Activated T-cell treated with anti-CD3 and anti-CD28 coated beads, Interleukin-2, amount 50 U/mL, for 24 hours (primary cell): ENCODE results near the gene ABL1.

Experiments used
- DNase-seq: peaks from one replicate; pipeline ENCODE4 v3.0.0-alpha.2; 2020
- H3K27ac Mint-ChIP-seq: 2 replicates; pipeline ENCODE4 v1.8.0; 2020; ENCODE audit warnings: mild to moderate bottlenecking, mixed read lengths
- H3K27me3 Mint-ChIP-seq: 2 replicates; pipeline ENCODE4 v1.8.0; 2020; ENCODE audit warnings: mixed read lengths
- H3K36me3 Mint-ChIP-seq: 2 replicates; pipeline ENCODE4 v1.8.0; 2020; ENCODE audit warnings: low read depth, mixed read lengths
- H3K4me1 Mint-ChIP-seq: 2 replicates; pipeline ENCODE4 v1.8.0; 2020; ENCODE audit warnings: low read depth, mixed read lengths
- H3K4me3 Mint-ChIP-seq: 2 replicates; pipeline ENCODE4 v1.8.0; 2020; ENCODE audit warnings: mild to moderate bottlenecking, moderate library complexity, mixed read lengths
- H3K9me3 Mint-ChIP-seq: 2 replicates; pipeline ENCODE4 v1.8.0; 2020; ENCODE audit warnings: mixed read lengths

Gene ABL1

DNA sequence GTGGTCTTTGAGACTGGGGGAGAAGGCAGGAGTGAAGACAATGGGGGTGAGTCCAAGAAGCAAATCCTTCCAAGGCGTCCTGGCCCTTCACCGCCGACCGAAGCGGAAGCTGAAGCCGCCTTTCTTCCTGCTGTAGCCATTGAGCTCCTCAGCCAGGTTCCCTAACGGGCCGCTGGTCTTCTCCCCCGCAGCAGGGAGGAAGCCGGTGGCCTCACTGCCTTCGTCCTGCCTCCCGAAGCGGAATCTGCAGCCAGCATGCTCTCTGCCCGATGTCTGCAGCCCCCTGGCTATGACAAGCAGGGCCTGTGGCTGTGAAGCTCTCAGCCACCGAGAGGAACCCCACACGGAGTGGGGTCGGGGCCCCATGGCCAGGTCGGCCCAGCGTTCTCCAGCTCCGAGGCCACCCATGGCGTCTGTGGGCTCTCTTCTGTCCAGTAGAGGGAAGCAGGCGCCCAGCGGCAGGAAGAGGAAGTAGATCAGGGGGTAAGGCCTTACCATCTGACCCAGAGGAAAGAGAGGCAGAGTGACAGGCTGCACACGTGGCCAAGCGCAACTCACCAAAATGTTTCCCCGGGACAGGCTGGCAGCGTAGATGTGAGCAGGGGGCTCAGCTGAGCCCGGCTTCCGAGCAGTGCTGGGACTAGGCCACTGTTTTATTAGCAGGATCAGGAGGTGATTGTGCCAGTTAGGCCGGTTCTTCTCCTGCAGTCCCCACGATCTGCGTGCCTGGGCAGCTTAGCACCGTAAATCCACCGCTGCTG lies 58.5 kb downstream of the ABL1 start:
- Mint-ChIP-seq H3K27ac (no peak overlapping the region), H3K36me3 (peaks cover 26% of the 10 kb centered on the region), H3K4me1 (no peaks in the 10 kb centered on the region), H3K27me3 (no peaks in the 10 kb centered on the region), H3K9me3 (no peaks in the 10 kb centered on the region), H3K4me3 (no peak overlapping the region)
- DNase-seq, result no peak

DNA sequence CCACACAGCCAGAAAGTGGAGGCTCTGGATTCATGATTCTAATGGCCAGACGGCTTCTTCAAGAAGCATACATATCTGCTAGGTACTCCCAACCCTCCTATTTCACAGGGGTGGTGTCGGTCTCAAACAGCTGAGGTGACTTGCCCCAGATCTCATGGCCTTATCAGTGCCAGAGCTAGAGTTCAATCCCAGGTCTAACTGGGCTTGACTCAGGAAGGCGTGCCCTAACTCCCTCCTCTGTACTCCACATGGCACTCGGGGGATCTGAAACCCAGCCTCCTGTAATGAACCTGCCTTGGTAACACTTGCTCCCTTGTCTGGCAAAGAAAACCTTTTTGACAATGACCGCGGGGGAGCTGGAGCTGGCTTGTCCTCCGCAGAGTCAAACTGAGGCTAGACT lies 59.5 kb downstream of the ABL1 start:
- DNase-seq, result no peak
- no peak overlapping the region for H3K4me3 Mint-ChIP-seq
- H3K9me3 Mint-ChIP-seq, result no peaks in the 10 kb centered on the region
- H3K27ac Mint-ChIP-seq, result no peak overlapping the region
- H3K27me3 Mint-ChIP-seq, result no peaks in the 10 kb centered on the region
- H3K4me1 Mint-ChIP-seq, result no peaks in the 10 kb centered on the region
- H3K36me3 Mint-ChIP-seq, result peaks cover 20% of the 10 kb centered on the region

DNA sequence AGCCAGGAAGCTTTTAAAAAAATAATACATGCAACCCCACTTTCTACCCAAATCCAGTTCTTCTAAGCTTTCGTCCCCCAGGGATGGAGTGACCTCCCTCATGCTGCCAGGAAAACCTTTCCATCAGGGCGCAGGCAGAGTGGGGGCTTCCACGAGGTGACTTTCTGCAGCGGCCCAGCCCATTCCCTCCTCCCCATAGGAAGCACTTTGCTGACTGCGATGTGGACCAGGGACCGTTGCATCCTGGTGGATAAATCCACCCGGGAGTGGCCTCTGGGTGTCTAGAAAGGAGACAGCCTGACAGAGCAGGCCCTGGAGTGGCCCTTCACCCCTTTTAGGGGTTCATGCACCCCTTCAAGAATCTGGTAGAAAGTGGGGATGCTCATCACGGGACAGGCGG lies 60.0 kb downstream of the ABL1 start:
- DNase-seq, result no peak
- Mint-ChIP-seq H3K9me3 (no peaks in the 10 kb centered on the region), H3K4me3 (no peak overlapping the region), H3K27me3 (no peaks in the 10 kb centered on the region), H3K36me3 (peaks cover 16% of the 10 kb centered on the region), H3K27ac (no peak overlapping the region), H3K4me1 (no peaks in the 10 kb centered on the region)

DNA sequence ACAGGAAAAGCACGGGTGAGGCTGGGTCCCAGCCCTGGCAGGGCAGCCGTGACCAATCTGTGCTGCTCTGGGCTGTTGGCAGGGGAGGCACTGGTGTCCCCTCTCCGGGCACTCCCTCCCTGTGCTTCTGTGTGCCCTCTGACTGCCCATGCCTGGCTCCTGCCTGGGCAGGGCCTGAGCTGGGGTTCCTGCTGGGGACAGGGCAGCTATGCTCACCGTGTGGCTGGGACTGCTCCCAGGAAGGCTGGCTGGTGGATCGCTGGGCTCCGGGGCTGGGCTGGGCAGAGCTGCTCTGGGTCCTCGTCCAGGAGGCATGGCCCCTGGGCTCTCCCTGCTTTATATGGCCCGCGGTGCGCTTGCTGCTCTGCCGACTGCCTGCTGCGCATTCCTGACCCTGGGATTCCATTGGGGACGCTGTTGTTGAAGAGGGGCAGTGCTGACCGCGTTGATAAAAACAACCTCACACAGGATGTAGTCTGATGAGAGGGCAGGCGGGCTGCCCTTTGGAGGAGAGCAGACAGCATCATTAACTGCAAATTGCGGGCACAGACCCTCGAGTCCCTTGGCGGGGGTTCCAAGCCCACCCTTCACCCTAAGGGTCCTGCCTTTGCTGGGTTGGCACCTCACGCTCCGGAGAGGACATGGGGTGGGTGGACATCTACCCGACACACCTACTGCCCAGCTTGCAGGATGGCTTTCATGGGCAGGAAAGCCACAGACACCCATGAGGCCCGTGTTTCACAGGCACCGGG lies 60.6 kb downstream of the ABL1 start:
- Mint-ChIP-seq H3K36me3 (peaks cover 16% of the 10 kb centered on the region), H3K4me3 (no peak overlapping the region), H3K27me3 (peaks cover 2% of the 10 kb centered on the region), H3K27ac (no peak overlapping the region), H3K9me3 (no peaks in the 10 kb centered on the region), H3K4me1 (no peaks in the 10 kb centered on the region)
- no peak for DNase-seq

DNA sequence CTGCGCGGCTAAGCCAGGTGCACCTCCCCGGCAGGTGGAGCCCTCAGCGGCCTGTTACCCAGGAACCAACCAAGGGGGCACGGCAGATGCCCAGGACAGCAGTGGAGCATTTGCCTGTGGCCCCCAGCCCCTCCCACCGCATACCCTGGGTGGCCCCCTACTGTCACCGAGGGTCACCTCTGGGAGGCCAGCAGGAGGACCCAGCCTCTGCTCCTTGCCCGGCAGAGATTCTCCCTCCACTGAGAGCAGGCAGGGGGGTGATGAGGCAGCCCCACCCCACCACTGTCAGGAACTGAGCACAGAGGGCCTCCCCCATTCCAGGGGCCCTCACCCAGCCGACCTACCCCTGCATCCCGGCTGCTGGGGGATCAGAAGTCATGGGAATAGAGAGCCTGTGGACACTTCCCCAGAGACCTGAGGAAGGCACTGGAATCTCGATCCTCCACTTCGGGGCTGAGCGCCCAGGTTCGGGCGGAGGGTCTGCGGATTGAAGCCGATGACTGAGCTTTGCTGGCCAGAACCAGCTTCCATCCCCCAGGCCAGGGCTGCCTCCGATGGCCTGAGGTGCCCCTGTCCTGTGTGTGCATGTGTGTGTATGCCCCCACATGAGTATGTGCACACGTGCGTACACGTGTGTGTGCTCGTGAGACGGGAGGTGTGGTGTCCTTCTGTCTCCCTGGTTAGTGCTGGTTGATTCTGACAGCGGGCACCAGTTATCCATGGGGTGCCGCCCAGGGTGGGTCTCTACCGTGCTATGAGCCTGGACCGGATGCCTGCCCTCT lies 61.4 kb downstream of the ABL1 start, which contains the start of gene QRFP:
Gene QRFP (minus strand): TSS at position 580 of the 782 bp plus-strand sequence. CDS start 2,974 bp downstream, outside the sequence.
- peaks cover 5% of the 10 kb centered on the region for H3K27me3 Mint-ChIP-seq
- no peak for DNase-seq

DNA sequence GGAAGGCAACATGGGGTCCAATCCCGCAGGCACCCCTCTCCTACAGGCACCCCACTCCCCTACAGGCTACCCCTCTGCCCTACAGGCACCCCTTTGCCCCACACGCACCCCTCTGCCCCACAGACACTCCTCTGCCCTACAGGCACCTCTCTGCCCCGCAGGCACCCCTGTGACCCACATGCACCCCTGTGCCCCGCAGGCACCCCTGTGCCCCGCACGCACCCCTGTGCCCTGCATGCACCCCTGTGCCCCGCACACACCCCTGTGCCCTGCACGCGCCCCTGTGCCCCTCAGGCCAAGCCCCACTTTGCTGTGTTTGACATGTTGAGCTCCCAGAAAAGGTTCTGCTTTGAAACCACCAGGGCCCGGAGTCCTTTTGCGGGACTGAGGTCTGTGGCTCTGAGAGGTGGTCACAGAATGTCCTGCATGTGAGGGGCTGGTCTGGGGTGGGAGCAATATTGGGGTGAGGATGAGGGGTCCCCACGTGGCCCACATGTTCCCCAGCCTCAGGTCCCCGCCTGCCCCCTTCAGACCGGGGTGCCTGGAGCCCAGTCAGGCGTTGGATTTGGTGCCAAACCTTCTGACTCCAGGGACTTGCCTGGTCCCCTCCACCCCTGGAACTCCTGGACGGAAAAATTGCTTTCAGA lies 62.2 kb downstream of the ABL1 start:
- no peak overlapping the region for H3K4me3 Mint-ChIP-seq
- no peaks in the 10 kb centered on the region for H3K9me3 Mint-ChIP-seq
- H3K4me1 Mint-ChIP-seq, result no peaks in the 10 kb centered on the region
- peaks cover 5% of the 10 kb centered on the region for H3K27me3 Mint-ChIP-seq
- H3K27ac Mint-ChIP-seq, result no peak overlapping the region
- DNase-seq, result no peak
- peaks cover 8% of the 10 kb centered on the region for H3K36me3 Mint-ChIP-seq

More for the DNA sequence above, 61.4 kb downstream of the ABL1 start, which contains the start of gene QRFP:
- Mint-ChIP-seq H3K4me3 (no peak within 1 kb of the TSS), H3K27ac (no peak within 1 kb of the TSS), H3K4me1 (no peaks in the 10 kb centered on the region), H3K36me3 (peaks cover 12% of the 10 kb centered on the region), H3K9me3 (no peaks in the 10 kb centered on the region)

DNA sequence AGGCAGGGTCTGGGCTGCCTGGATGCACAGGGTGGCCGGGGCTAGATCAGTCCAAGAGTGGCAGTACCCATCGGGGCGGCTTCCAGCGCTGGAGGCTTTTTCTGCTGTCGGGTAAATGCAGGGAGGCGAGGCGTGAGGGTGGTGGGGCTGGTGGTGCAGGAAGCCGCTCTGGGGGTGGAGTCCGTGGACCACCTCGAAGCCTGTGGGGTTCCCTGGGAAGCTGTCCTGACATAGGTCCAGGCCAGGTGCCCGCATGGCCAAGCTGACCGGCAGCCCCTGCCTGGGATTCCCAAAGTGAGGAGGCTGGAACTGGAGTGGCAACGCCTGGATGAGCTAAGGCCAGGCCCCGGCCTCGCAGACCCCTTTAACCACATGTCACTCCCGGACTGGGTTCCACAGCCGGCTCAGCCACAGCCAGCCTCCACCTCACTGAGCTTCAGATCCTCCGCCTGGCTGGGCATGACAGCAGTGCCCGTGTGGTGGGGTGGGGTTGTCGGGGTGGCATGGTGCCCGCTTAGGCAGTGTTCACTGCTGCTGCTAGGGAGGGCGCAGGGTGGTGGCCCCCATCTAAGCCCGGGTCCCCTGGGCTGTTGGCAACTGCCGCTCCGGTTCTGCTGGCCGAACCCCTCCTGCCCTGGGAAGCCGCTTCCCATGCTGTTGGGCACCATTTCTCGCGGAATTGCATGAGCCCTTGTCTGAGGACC lies 62.9 kb downstream of the ABL1 start:
- peaks cover 4% of the 10 kb centered on the region for H3K36me3 Mint-ChIP-seq
- H3K4me1 Mint-ChIP-seq, result no peaks in the 10 kb centered on the region
- H3K4me3 Mint-ChIP-seq, result no peak overlapping the region
- H3K27me3 Mint-ChIP-seq, result peaks cover 5% of the 10 kb centered on the region
- no peak overlapping the region for H3K27ac Mint-ChIP-seq
- DNase-seq, result no peak
- H3K9me3 Mint-ChIP-seq, result no peaks in the 10 kb centered on the region

DNA sequence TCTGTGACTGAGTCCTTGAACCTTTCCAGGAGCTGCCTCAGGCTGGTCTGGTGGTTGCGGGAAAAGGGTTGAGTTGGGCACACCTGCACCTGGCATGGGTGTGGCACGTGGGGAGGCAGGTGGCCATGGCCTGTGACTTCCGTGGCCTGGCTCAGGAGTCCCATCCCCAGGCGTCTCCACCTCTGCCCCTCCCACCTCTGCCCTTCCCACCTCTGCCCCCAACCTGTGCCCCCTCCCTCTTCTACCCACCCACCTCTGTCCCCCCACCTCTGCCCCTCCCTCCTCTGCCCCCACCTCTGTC lies 63.4 kb downstream of the ABL1 start:
- DNase-seq, result no peak
- no peaks in the 10 kb centered on the region for H3K9me3 Mint-ChIP-seq
- H3K27ac Mint-ChIP-seq, result no peak overlapping the region
- no peaks in the 10 kb centered on the region for H3K4me1 Mint-ChIP-seq
- H3K27me3 Mint-ChIP-seq, result peaks cover 5% of the 10 kb centered on the region
- no peak overlapping the region for H3K4me3 Mint-ChIP-seq
- H3K36me3 Mint-ChIP-seq, result peaks cover 2% of the 10 kb centered on the region

DNA sequence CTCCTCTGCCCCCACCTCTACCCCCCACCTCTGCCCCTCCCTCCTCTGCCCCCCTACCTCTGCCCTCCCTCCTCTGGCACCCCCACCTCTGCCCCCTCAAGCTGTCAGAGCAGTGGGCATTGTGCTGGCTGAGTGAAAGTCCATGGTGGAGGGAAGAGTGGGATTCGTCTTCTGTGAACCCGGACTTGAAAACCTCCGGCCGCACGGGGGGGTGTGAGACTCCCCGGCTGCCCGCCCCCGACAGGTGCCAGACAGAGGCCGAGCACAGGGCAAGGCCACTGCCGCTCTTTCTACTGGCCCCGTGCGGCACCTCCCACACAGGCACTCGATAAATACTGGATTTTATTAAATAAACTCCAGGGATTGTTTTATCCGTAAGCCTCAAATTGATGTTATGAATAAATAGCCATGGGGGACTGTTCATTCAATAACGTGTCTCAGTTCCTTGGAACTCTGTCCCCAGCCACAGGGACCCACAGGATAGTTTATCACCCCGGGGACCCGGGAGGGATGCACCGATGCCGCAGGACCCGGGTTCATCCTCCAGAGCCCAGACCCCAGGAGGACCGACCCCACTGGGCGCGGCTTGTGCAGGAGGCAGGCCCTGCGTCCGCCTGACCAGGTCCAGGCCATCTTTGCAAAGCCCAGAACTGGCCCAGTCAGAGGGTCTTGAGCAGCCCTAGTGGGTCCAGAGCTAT lies 64.1 kb downstream of the ABL1 start:
- no peak overlapping the region for H3K27ac Mint-ChIP-seq
- no peaks in the 10 kb centered on the region for H3K9me3 Mint-ChIP-seq
- DNase-seq, result no peak
- H3K4me3 Mint-ChIP-seq, result no peak overlapping the region
- H3K4me1 Mint-ChIP-seq, result no peaks in the 10 kb centered on the region
- H3K36me3 Mint-ChIP-seq, result no peaks in the 10 kb centered on the region
- peaks cover 5% of the 10 kb centered on the region for H3K27me3 Mint-ChIP-seq

DNA sequence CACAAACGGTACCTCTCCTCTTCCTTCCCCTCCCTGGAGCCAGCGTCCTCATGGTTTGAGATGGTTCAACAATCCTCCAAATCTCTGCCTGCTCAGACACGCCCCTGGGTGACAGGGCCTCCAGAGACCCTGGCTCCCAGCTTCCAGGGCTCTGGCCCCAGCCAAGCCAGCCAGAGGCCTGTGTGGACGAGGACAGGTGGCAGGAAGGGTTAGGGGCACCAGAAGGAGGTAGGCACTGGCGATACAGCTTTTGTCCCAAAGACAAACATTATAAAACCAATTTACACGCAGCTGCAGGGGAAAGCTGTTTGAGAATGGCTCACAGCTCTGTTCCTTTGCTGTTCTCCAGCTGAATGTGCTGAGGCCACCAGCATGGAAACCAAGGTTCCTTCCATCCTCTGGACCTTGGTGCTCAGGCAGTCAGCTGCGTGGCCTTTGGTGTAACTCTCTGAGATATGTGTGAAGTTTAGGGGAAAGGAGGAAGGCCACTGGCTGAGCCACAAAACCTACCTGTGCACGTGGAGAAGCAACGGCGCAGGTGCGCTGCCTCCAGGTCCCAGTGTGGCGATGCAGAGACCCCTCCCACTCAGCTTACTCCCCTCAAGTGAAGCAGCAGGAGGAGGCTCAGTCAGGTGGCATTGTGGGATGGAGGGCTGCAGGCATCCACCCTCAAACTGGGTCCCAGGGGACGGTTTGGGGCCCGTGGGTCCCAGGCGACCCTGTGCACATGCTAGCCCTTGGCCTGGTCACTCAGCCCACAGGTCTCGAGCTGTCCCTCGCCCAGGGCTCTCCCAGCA lies 65.8 kb downstream of the ABL1 start:
- no peaks in the 10 kb centered on the region for H3K4me1 Mint-ChIP-seq
- no peak overlapping the region for H3K4me3 Mint-ChIP-seq
- no peak for DNase-seq
- H3K9me3 Mint-ChIP-seq, result no peaks in the 10 kb centered on the region
- no peaks in the 10 kb centered on the region for H3K36me3 Mint-ChIP-seq
- H3K27me3 Mint-ChIP-seq, result peaks cover 5% of the 10 kb centered on the region
- no peak overlapping the region for H3K27ac Mint-ChIP-seq

DNA sequence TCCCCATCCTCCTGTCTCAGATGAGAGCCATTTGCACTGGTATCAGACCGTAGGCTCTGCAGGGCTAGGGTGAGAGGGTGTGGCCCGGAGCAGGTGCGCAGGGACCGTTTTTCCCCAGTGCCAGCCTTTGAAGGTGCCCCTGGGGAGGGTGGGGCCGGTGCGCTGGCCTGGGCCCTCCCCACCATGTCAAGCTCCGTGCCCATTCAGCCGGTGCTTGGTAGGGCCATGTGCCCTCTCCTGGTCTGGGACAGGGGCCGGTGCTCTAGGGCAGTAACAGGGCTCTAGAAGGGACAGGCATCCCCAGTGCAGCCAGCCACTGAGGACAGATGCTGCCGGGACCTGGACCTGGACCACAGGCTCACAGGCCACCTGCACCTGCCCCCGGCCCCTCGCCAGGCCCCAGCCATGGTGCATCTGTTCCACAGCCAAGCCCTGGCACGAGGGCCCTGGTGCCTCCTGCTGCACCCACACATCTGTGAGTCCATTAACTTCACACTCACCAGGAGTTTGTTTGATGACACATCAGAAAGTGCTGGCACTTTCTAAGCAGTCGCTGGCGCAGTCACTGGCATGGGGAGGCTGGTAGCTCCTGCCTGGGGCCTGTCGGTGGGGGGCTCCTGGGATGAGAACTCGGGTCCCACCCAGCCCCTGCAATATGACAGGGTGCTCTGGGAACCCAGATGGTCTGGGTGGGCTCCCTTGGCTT lies 66.6 kb downstream of the ABL1 start:
- no peaks in the 10 kb centered on the region for H3K36me3 Mint-ChIP-seq

More for the DNA sequence above, 66.6 kb downstream of the ABL1 start:
- DNase-seq, result no peak
- Mint-ChIP-seq H3K4me1 (no peaks in the 10 kb centered on the region), H3K9me3 (no peaks in the 10 kb centered on the region), H3K27ac (no peak overlapping the region), H3K27me3 (peaks cover 5% of the 10 kb centered on the region), H3K4me3 (no peak overlapping the region)
